DMS153 treated with DMSO at 0.1 percent for 48 hours (cell line): ENCODE results near the gene SLC2A4RG.
A peak's percentile ranks its signal among the peaks of the same experiment; 100 is the strongest.

Experiments
- DNase-seq: peaks from one replicate; lab custom pipeline; 2025; ENCODE audit not compliant: unreplicated experiment; lab: John Stamatoyannopoulos, UW

The SLC2A4RG gene

GRCh38 chr20:63699466-63700198 is 39.9 kb upstream of the SLC2A4RG start:
- DNase-seq = no peak

- no peak for DNase-seq
Observed at GRCh38 chr20:63700199-63701050, 39.2 kb upstream of the SLC2A4RG start.

GRCh38 chr20:63701051-63701328 is 38.6 kb upstream of the SLC2A4RG start:
- DNase-seq = no peak

- DNase-seq = no peak
Observed at GRCh38 chr20:63701329-63702035, 38.1 kb upstream of the SLC2A4RG start.

GRCh38 chr20:63702036-63702665 is 37.4 kb upstream of the SLC2A4RG start:
- DNase-seq = no peak

GRCh38 chr20:63702751-63703470 is 36.7 kb upstream of the SLC2A4RG start:
- no peak for DNase-seq

- no peak for DNase-seq
Observed at GRCh38 chr20:63703471-63703975, 36.1 kb upstream of the SLC2A4RG start.

GRCh38 chr20:63703976-63704748 is 35.4 kb upstream of the SLC2A4RG start:
- no peak for DNase-seq

- DNase-seq = no peak
Observed at GRCh38 chr20:63704749-63705117, 34.8 kb upstream of the SLC2A4RG start.

GRCh38 chr20:63705232-63706026 is 34.1 kb upstream of the SLC2A4RG start:
- DNase-seq = no peak

GRCh38 chr20:63706027-63706695 is 33.4 kb upstream of the SLC2A4RG start:
- DNase-seq = no peak

GRCh38 chr20:63706852-63707557 is 32.6 kb upstream of the SLC2A4RG start:
- DNase-seq = no peak

GRCh38 chr20:63707558-63708300 is 31.8 kb upstream of the SLC2A4RG start, which contains the start of the genes ARFRP1 and ZGPAT:
Gene ARFRP1 (minus strand): TSS chr20:63707976. CDS start chr20:63707091, 885 bp downstream.
Gene ZGPAT (plus strand): TSS chr20:63708039. CDS start chr20:63708581, 542 bp downstream.
- DNase-seq = peak; percentile 77

- DNase-seq = no peak
Observed at GRCh38 chr20:63708301-63709148, 31.1 kb upstream of the SLC2A4RG start.

GRCh38 chr20:63709149-63709527 is 30.4 kb upstream of the SLC2A4RG start:
- DNase-seq = no peak

GRCh38 chr20:63711085-63711645 is 28.4 kb upstream of the SLC2A4RG start:
- DNase-seq = no peak
